ENCODE measurements around the gene NFIX. TPM values are rescaled to one million over a fixed set of nuclear protein-coding genes. Genes with fewer than 3 reads are reported as not detected.

Gene NFIX
- total and polyA plus RNA-seq, 9 of the 15 experiments (the other 6 are each of a cell fraction or from before 2014, with no cell fraction given), result 0.28 to 26.8 (median 5.4) TPM

- TF ChIP-seq CUX1 (CRISPR knock-in tag; IDR thresholded peaks at IDR 0.05) (no peak), E2F5 (CRISPR knock-in tag; IDR thresholded peaks at IDR 0.05) (no peak), MLLT1 (IDR thresholded peaks at IDR 0.05) (peak; percentile 19 to 54; a peak in 2 of 4 replicates), JUN (IDR thresholded peaks at IDR 0.05; ENCODE audit: borderline replicate concordance, low read depth, low read length) (peak; percentile 82; the same call in 1 of the 2 replicates), JUN (CRISPR knock-in tag; IDR thresholded peaks at IDR 0.05; ENCODE audit: borderline replicate concordance) (no peak; the same call in 1 of the 2 replicates), ZNF41 (CRISPR knock-in tag; conservative IDR thresholded peaks at IDR 0.05) (no peak), KLF13 (tag; IDR thresholded peaks at IDR 0.05; ENCODE audit: borderline replicate concordance, low read depth) (no peak), YY1 (IDR thresholded peaks at IDR 0.05; ENCODE audit: borderline replicate concordance in 1 of 3, control insufficient read depth in 1 of 3, extremely low read depth in 1 of 3, insufficient read depth in 3 of 3, insufficient read length in 1 of 3, insufficient replicate concordance in 2 of 3, low read depth in 1 of 3, low read length in 2 of 3) (peak; percentile 96 to 100 (median 99)), NFE2 (IDR thresholded peaks at IDR 0.05; ENCODE audit: low read depth) (peak; percentile 40; the same call in 1 of the 2 replicates), PBX2 (CRISPR knock-in tag; IDR thresholded peaks at IDR 0.05; ENCODE audit: low read depth) (no peak), PBX2 (tag; conservative IDR thresholded peaks at IDR 0.05; ENCODE audit: low read depth) (peak; percentile 80), TCF3 (CRISPR knock-in tag; IDR thresholded peaks at IDR 0.05) (0 out of 2 replicates have a peak, but pooled peaks have one; percentile 9), USF2 (CRISPR knock-in tag; IDR thresholded peaks at IDR 0.05) (peak; percentile 96), RNF2 (IDR thresholded peaks at IDR 0.05) (peak; percentile 44; the same call in 1 of the 2 replicates)
These were observed 121.3 kb downstream of the NFIX start, which contains the start of gene TRMT1 (continued) for GRCh38 chr19:13116282-13117175.
